GM12874 (cell line): Measurements from ENCODE around the gene FAN1.

Source experiments
- CTCF ChIP-seq: IDR thresholded peaks from 2 replicates; pipeline ENCODE4 v1.5.1; 2011; ENCODE audit warnings: low read depth, mild to moderate bottlenecking, control low read depth, low read length, moderate library complexity; ENCODE audit not compliant: insufficient read depth

The FAN1 gene

GRCh38 chr15:30992249-30992864, 88.6 kb downstream of the FAN1 start:
- no peak for TF ChIP-seq CTCF
